NK-92 (cell line): Measurements from ENCODE around the gene DOC2A.

Experiments
- DNase-seq: peaks from one replicate; lab custom pipeline; 2025; ENCODE audit not compliant: unreplicated experiment; lab: John Stamatoyannopoulos, UW

The DOC2A gene

GRCh38 chr16:29990034-29990433, 20.8 kb downstream of the DOC2A start:
- no peak for DNase-seq

GRCh38 chr16:29989111-29989858, 21.5 kb downstream of the DOC2A start:
- DNase-seq: no peak

GRCh38 chr16:29988346-29989075, 22.3 kb downstream of the DOC2A start:
- no peak for DNase-seq

GRCh38 chr16:29987371-29988085, 23.3 kb downstream of the DOC2A start:
- DNase-seq: no peak

- no peak for DNase-seq
Measured at GRCh38 chr16:29986931-29987330, 23.9 kb downstream of the DOC2A start.

- DNase-seq: no peak
Measured at GRCh38 chr16:29986231-29986630, 24.6 kb downstream of the DOC2A start.

- no peak for DNase-seq
Measured at GRCh38 chr16:29985271-29985811, 25.5 kb downstream of the DOC2A start.

GRCh38 chr16:29984764-29985147, 26.1 kb downstream of the DOC2A start:
- DNase-seq: no peak

GRCh38 chr16:29984137-29984763, 26.6 kb downstream of the DOC2A start:
- DNase-seq: no peak

- DNase-seq: no peak
Measured at GRCh38 chr16:29983420-29984136, 27.2 kb downstream of the DOC2A start.

- DNase-seq: no peak
Measured at GRCh38 chr16:29982560-29983419, 28.0 kb downstream of the DOC2A start.

- no peak for DNase-seq
Measured at GRCh38 chr16:29978564-29979270, 32.1 kb downstream of the DOC2A start.

- DNase-seq: no peak
Measured at GRCh38 chr16:29978081-29978480, 32.7 kb downstream of the DOC2A start.

- no peak for DNase-seq
Measured at GRCh38 chr16:29977063-29977825, 33.6 kb downstream of the DOC2A start.

- no peak for DNase-seq
Measured at GRCh38 chr16:29975811-29976511, 34.9 kb downstream of the DOC2A start.

GRCh38 chr16:29975134-29975538, 35.7 kb downstream of the DOC2A start:
- DNase-seq: no peak

- DNase-seq: no peak
Measured at GRCh38 chr16:29974291-29975133, 36.3 kb downstream of the DOC2A start.
